ENCODE results near the gene SETSIP.

Gene SETSIP

GRCh38 chr1:92066321-92066720, 8.9 kb downstream of the SETSIP start:
- in situ Hi-C loops (cut with HindIII; ENCODE audit: low sequenced_read_pairs), result no loop called here
- TF ChIP-seq CTCF (IDR thresholded peaks at IDR 0.05; ENCODE audit: low read depth, low read length, missing control alignments), result no peak
- DNase-seq (ENCODE audit: low read depth), result no peak
- H3K4me3 ChIP-seq (ENCODE audit: low read depth, low read length), result no peak overlapping the region

GRCh38 chr1:92065042-92065441, 10.2 kb downstream of the SETSIP start:
- DNase-seq (ENCODE audit: low read depth), result no peak
- TF ChIP-seq CTCF (IDR thresholded peaks at IDR 0.05; ENCODE audit: low read depth, low read length, missing control alignments), result no peak
- in situ Hi-C loops (cut with HindIII; ENCODE audit: low sequenced_read_pairs), result no loop called here
- H3K4me3 ChIP-seq (ENCODE audit: low read depth, low read length), result no peak overlapping the region

- no peak for DNase-seq (ENCODE audit: low read depth)
- TF ChIP-seq CTCF (IDR thresholded peaks at IDR 0.05; ENCODE audit: low read depth, low read length, missing control alignments), result no peak
- in situ Hi-C loops (cut with HindIII; ENCODE audit: low sequenced_read_pairs), result no loop called here
- H3K4me3 ChIP-seq (ENCODE audit: low read depth, low read length), result no peak overlapping the region
Measured at GRCh38 chr1:92051948-92052347, 23.3 kb downstream of the SETSIP start.

- DNase-seq (ENCODE audit: low read depth), result no peak
- no peak for TF ChIP-seq CTCF (IDR thresholded peaks at IDR 0.05; ENCODE audit: low read depth, low read length, missing control alignments)
- in situ Hi-C loops (cut with HindIII; ENCODE audit: low sequenced_read_pairs), result no loop called here
- no peak overlapping the region for H3K4me3 ChIP-seq (ENCODE audit: low read depth, low read length)
Measured at GRCh38 chr1:92045766-92046495, 29.3 kb downstream of the SETSIP start.

GRCh38 chr1:92043621-92044020, 31.6 kb downstream of the SETSIP start:
- TF ChIP-seq CTCF (IDR thresholded peaks at IDR 0.05; ENCODE audit: low read depth, low read length, missing control alignments), result no peak
- in situ Hi-C loops (cut with HindIII; ENCODE audit: low sequenced_read_pairs), result no loop called here

GRCh38 chr1:92040971-92041370, 34.2 kb downstream of the SETSIP start:
- DNase-seq (ENCODE audit: low read depth), result no peak
- TF ChIP-seq CTCF (IDR thresholded peaks at IDR 0.05; ENCODE audit: low read depth, low read length, missing control alignments), result no peak
- in situ Hi-C loops (cut with HindIII; ENCODE audit: low sequenced_read_pairs), result no loop called here

More at GRCh38 chr1:92043621-92044020, 31.6 kb downstream of the SETSIP start:
- no peak for DNase-seq (ENCODE audit: low read depth)
- no peak overlapping the region for H3K4me3 ChIP-seq (ENCODE audit: low read depth, low read length)

More at GRCh38 chr1:92040971-92041370, 34.2 kb downstream of the SETSIP start:
- no peak overlapping the region for H3K4me3 ChIP-seq (ENCODE audit: low read depth, low read length)

Data from astrocyte of the cerebellum (primary cell).